Upper lobe of left lung (tissue), 4 donors: ENCODE results near the gene PIGU.

Experiments
- CTCF ChIP-seq, 6 experiments: fragments of 450-650 bp in 4 of 6; fragments of 200-600 bp in 2 of 6; sonication (generic) in 2 of 6; IDR thresholded peaks; one replicate each; pipeline ENCODE4 v1.5.1; 2016 to 2019; ENCODE audit warnings: antibody characterized with exemption in 6 of 6
- POLR2AphosphoS5 ChIP-seq, 2 donors: sonication (generic); formaldehyde crosslinking; IDR thresholded peaks; one replicate each; pipeline ENCODE4 v1.5.1; 2017; ENCODE audit warnings: antibody characterized with exemption in 2 of 2

DNA sequence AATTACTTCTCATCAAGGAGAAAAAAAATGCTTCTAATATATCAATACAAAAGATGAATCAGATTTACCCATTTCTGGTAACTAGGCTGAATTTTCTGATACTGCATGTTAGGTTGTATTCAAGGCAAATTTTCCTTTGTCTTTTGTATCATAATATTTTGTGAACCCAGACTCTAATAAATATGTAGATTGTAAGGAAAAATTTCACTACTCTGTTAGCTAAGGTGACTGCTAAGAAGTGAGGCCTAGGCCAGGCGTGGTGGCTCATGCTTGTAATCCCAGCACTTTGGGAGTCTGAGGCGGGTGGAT lies 40.0 kb upstream of the PIGU start:
- TF ChIP-seq CTCF (IDR thresholded peaks at IDR 0.05) (no peak), POLR2AphosphoS5 (IDR thresholded peaks at IDR 0.05) (no peak)
